KBM-7 (cell line): ENCODE results near the gene ZFYVE26.
"Not testable (repeated sequence)": the region's sequence is repeated elsewhere in the genome, so short reads cannot be mapped to it uniquely, and the experiment has no call there.

Experiments
- DNase-seq: peaks from one replicate; pipeline ENCODE4 v3.0.0-alpha.2; 2015
- in situ Hi-C: fragments of 300-500 bp; cut with MboI; formaldehyde crosslinking; loops from 2 replicates; pipeline ENCODE4 v1.14.3; 2020; ENCODE audit warnings: low sequenced_read_pairs, low pct_unique_long_range_greater_than_20kb, mixed read lengths

ZFYVE26 gene

DNA sequence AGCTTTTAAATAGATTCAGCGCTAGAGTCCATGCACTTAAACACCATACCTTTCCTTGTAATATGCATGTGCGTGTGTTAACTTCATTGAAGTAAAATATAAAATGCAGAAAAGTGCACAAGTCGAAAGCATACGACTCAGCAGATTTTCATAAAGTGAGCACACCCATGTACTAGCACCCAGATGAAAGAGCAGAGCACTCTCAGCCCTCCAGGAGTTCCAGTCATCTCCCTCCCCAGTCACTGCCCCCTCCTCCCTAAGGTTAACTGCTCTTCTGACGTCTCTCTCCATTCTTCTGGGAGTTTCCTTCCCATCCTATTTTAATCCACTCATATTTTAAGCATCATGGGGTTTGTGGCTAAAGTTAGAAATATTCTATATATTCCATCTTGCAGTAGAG is 94.5 kb downstream of the ZFYVE26 start:
- DNase-seq = no peak
- in situ Hi-C loops = no loop called here

DNA sequence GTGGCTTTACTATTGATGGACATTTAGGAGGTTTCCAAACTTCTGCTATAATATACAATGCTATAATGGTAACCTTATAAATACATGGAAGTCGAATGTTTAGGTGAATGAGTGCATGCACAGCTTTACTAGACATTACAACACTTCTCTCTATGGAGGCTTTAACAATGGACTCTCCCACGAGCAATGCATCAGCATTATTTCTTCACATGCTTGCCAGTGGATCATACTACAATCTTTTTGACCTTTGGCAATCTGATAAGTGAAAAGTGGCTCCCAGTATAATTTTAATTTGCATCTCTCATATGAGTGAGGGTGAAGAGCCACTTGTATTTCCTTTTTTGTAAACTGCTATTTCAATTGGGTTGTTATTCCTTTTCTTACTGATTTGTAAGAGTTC is 96.5 kb downstream of the ZFYVE26 start:
- in situ Hi-C loops = no loop called here
- DNase-seq = no peak

GRCh38 chr14:67719385-67719784 is 97.0 kb downstream of the ZFYVE26 start:
- in situ Hi-C loops = not testable (repeated sequence)

GRCh38 chr14:67718265-67718664 is 98.1 kb downstream of the ZFYVE26 start:
- DNase-seq = no peak
- in situ Hi-C loops = no loop called here

More at GRCh38 chr14:67719385-67719784, 97.0 kb downstream of the ZFYVE26 start:
- DNase-seq = not testable (repeated sequence)

- in situ Hi-C loops = no loop called here
- no peak for DNase-seq
Observed at GRCh38 chr14:67717048-67717447, 99.3 kb downstream of the ZFYVE26 start.

DNA sequence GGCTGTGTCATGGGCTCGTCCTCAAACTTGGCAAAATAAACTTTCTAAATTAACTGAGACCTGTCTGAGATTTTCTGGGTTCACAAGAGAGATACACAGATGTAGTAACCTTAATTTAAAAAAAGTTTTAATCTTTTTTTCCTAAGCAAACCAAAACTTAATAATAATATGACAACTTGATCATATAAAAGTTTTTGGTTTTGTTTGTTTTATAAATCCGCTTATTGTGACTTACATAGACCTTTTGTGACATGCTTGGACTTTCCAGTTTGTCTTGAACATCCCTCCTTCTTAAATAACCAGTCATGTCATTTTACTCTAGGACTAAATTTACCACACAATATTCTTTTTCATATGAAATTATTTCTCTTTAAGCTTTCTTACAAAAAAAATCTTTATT is 106.2 kb downstream of the ZFYVE26 start:
- peak; percentile 38 for DNase-seq
- in situ Hi-C loops = no loop called here

GRCh38 chr14:67709796-67710195 is 106.6 kb downstream of the ZFYVE26 start:
- in situ Hi-C loops, DNase-seq: not testable (repeated sequence)

DNA sequence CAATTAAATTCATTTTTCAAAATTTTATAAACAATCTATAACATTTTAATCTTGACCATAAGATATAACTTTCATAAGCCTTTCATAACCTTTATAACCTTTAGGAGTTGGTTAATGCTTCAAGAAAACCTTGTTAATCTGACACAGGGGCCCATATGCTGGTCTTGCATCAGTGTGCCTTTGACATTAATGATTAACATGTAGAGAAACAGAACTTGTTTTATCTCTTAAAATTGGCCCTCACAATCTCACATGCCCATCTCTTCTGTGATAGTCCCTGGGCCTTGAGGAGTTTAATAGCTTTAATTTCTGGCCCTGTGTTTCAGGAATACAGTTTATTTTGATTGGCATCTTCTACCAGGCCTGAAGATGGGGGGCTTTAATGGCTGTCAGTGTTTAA is 107.0 kb downstream of the ZFYVE26 start:
- DNase-seq, in situ Hi-C loops: not testable (repeated sequence)

DNA sequence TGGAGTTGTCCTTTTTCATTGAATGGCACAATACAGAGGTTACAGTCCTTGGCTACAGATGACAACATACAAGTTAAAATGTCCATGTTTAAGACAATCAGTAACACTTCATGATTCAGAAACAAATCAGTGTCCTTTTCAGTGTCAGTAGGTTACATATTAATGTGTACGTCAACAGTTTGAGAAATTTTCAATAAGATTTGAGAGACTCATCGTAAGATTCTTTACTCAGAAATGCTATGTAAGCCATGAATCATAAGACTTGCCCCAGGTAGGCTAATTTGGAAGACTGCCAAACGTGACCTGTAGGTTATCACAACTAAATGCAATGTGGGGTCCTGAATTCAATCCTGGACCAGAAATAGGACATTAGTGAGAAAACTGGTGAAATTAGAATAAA is 111.2 kb downstream of the ZFYVE26 start:
- in situ Hi-C loops = no loop called here
- no peak for DNase-seq

- DNase-seq = peak; percentile 86
- in situ Hi-C loops = no loop called here
Observed at GRCh38 chr14:67704484-67705089, 111.8 kb downstream of the ZFYVE26 start.

DNA sequence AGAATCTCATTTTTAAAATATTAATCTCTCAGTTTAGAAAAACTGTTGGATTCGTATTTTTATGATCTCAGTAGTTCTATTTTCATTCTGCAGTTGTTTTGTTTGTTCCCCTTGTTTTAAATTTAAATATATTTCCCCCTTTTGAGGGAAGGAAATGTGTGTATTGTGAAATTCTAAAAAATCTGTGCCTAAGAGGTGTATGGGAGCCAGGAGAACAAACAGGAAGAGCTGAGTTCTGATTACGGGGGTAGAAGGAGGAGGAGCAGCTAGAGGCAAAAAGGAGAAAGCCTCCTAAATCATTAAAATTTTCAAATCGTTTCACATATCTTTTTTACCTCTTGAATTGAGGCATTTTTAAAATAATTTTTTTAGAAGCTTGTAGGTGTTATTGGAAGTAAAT is 112.4 kb downstream of the ZFYVE26 start:
- no peak for DNase-seq
- in situ Hi-C loops = no loop called here

DNA sequence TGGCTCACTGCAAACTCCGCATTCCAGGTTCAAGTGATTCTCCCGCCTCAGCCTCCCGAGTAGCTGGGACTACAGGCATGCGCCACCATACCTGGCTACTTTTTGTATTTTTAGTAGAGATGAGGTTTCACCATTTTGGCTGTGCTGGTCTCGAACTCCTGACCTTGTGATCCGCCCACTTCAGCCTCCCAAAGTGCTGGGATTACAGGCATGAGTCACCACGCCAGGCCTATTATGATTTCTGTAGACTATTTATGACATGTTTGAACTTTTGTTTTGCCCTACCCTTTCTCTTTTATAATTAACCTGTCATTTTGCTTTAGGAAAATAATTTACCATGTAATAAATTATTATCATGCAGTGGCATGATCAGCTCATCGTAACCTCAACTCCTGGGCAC is 114.9 kb downstream of the ZFYVE26 start, which contains the start of gene RDH12:
TSS of gene RDH12 (plus strand) at position 395 of the 400 bp plus-strand sequence. CDS start 20,757 bp downstream, outside the sequence.
- in situ Hi-C loops, DNase-seq: not testable (repeated sequence)

GRCh38 chr14:67698179-67698578 is 118.2 kb downstream of the ZFYVE26 start:
- in situ Hi-C loops = no loop called here
- DNase-seq = no peak

GRCh38 chr14:67697006-67697405 is 119.4 kb downstream of the ZFYVE26 start:
- in situ Hi-C loops = no loop called here
- DNase-seq = no peak
